Ovary (tissue), 9 donors: ENCODE results near the gene CACNA1A. TPM values are rescaled to one million over a fixed set of nuclear protein-coding genes. Genes with fewer than 3 reads are reported as not detected.

ENCODE experiments used
- DNase-seq, 5 donors: peaks; one replicate each; pipeline ENCODE4 v3.0.0-alpha.2; 2019 to 2020
- H3K27ac ChIP-seq, 2 donors: fragments of 200-600 bp; one replicate each; pipeline versions ENCODE4 v1.5.1 to v1.8.0; 2019 to 2022
- H3K27me3 ChIP-seq: fragments of 200-600 bp; one replicate; pipeline ENCODE4 v1.8.0; 2022
- H3K36me3 ChIP-seq: fragments of 200-600 bp; sonication (generic); one replicate; pipeline ENCODE4 v1.5.1; 2019
- H3K4me1 ChIP-seq: one replicate; pipeline ENCODE4 v1.8.1; 2013; ENCODE audit warnings: mild to moderate bottlenecking, moderate library complexity; ENCODE audit not compliant: insufficient read depth
- H3K4me3 ChIP-seq: fragments of 200-600 bp; sonication (generic); one replicate; pipeline ENCODE4 v1.5.1; 2017
- H3K9me3 ChIP-seq, 2 donors: fragments of 200-600 bp in 1 of 2; sonication (generic) in 1 of 2; one replicate each; pipeline versions ENCODE4 v1.5.1 to v1.8.1; 2013 to 2019; ENCODE audit warnings: mild to moderate bottlenecking in 1 of 2, moderate library complexity in 1 of 2
- EP300 ChIP-seq: sonication (generic); formaldehyde crosslinking; IDR thresholded peaks from one replicate; pipeline ENCODE4 v1.6.1; 2017; ENCODE audit warnings: antibody characterized with exemption
- POLR2A ChIP-seq: fragments of 450-650 bp; IDR thresholded peaks from one replicate; pipeline ENCODE4 v1.6.1; 2017; ENCODE audit warnings: antibody characterized with exemption, mild to moderate bottlenecking, moderate library complexity
- WGBS, 3 donors: extraction: QIAGEN DNeasy Blood & Tissue Kit in 1 of 3; methylation state at CpG; one replicate each; pipeline versions ENCODE4 v1.1.5 to v1.1.7; 2013 to 2017; 5-methylcytosine and 5-hydroxymethylcytosine counted together
- intact Hi-C, 4 donors: fragments of 100-400 bp; cut with DNase I; formaldehyde crosslinking; loops; one replicate each; pipeline versions ENCODE4 v1.11.0 to v1.15.1; 2022 to 2023
- polyA plus RNA-seq, 2 donors: library from polyadenylated mRNA; stranded (reverse); fragments of 200-250 nt in 1 of 2; fragments of 350-450 nt in 1 of 2; fragmentation: Illumina TruSeq in 1 of 2; extraction: RNeasy Lipid Tissue Mini Kit (QIAGEN cat#74804) in 1 of 2; gene quantifications; one replicate each; pipeline ENCODE4 v1.2.3, GENCODE V29; 2013 to 2014
- total RNA-seq, 7 donors: library from RNA; depleted of rRNA in 2 of 7; stranded (reverse); fragments of >200 nt in 2 of 7; fragmentation: NEBNext Ultra II Directional in 3 of 7; extraction: Animal tissue kit (Norgen Biotek cat#: 25700) in 3 of 7; gene quantifications; one replicate each; pipeline versions ENCODE4 v1.1.0 to v1.2.4, GENCODE V29; 2016 to 2023
- TF ChIP-seq, protein P1 (sequence below), 3 donors: fragments of 450-650 bp in 2 of 3; fragments of 200-600 bp in 1 of 3; IDR thresholded peaks; one replicate each; pipeline versions ENCODE4 v1.5.1 to v1.8.0; 2016 to 2022; ENCODE audit warnings: antibody characterized with exemption in 3 of 3, mild to moderate bottlenecking in 1 of 3
- donor health status: DM: no; HTN: no; CAD: no; lungs with moderate emphysema.
- donor health status: DM: no; HTN: no; CAD: no.
- donor health status: Bipolar disorder and iron deficiency.
- donor health status: DM: yes; HTN: yes; CAD: no.
- donor health status: DM: no; HTN: no; CAD: no.
- donor health status: DM: yes; HTN: yes; CAD: no.

Gene CACNA1A
- total and polyA plus RNA-seq, 9 donors, result 0.60 to 3.3 (median 1.6) TPM

DNA sequence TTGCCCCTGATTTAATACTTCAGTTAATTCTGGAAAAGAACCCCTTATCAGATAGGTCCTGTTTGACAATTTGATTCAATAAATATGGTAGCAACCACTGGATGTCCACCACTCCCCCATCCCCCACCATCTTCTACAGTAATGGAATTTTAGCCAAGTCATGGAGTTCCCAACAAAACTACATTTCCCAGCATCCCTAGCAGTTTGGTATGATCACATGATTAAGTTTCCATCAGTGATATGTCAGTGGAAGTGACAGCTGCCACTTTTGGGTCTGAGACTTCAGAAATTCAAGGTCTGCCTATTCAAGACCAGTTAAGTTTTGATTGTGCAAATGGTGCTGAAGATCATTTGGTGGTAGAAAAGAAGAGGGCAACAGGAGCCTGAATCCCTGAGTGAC is 85.5 kb downstream of the CACNA1A start:
- no peaks in the 10 kb centered on the region for H3K27me3 ChIP-seq
- no peak overlapping the region for H3K4me3 ChIP-seq
- H3K27ac ChIP-seq, result no peak overlapping the region
- no peaks in the 10 kb centered on the region for H3K36me3 ChIP-seq
- intact Hi-C loops, result no loop called here
- H3K4me1 ChIP-seq, result no peaks in the 10 kb centered on the region
- no peak for DNase-seq
- TF ChIP-seq, protein P1, sequence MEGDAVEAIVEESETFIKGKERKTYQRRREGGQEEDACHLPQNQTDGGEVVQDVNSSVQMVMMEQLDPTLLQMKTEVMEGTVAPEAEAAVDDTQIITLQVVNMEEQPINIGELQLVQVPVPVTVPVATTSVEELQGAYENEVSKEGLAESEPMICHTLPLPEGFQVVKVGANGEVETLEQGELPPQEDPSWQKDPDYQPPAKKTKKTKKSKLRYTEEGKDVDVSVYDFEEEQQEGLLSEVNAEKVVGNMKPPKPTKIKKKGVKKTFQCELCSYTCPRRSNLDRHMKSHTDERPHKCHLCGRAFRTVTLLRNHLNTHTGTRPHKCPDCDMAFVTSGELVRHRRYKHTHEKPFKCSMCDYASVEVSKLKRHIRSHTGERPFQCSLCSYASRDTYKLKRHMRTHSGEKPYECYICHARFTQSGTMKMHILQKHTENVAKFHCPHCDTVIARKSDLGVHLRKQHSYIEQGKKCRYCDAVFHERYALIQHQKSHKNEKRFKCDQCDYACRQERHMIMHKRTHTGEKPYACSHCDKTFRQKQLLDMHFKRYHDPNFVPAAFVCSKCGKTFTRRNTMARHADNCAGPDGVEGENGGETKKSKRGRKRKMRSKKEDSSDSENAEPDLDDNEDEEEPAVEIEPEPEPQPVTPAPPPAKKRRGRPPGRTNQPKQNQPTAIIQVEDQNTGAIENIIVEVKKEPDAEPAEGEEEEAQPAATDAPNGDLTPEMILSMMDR (IDR thresholded peaks at IDR 0.05), result no peak
- TF ChIP-seq EP300 (no peak), POLR2A (no peak)
- H3K9me3 ChIP-seq, result no peaks in the 10 kb centered on the region

DNA sequence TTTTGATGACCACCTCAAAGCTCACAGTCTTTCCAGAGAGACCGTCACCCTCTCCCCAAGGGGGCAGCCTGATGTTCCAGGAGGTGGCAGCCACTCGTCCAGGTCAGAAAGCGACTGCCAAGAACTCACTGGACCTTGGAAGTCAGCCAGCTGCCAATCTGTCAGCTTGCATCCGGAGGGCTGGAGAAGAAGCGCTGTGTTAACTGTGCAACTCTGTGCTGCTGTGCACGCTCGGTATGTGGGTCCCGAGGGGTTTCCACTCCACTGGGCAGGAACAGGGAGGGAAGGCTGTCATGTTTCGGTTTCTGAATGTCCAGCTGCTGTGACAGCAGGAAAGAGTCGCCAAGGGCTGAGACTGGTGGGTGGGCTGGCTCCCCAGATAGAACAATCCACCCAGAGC is 89.2 kb downstream of the CACNA1A start:
- Histone ChIP-seq H3K36me3 (no peaks in the 10 kb centered on the region), H3K27me3 (no peaks in the 10 kb centered on the region), H3K4me1 (no peaks in the 10 kb centered on the region), H3K9me3 (no peaks in the 10 kb centered on the region), H3K4me3 (no peak overlapping the region), H3K27ac (no peak overlapping the region)
- no peak for DNase-seq
- intact Hi-C loops, result no loop called here
- TF ChIP-seq POLR2A, result no peak
- TF ChIP-seq EP300, result no peak
- TF ChIP-seq, protein P1 (IDR thresholded peaks at IDR 0.05), result no peak
- 41 to 64% (median 48%) methylated on average over 10 of the region's 10 CpGs for WGBS, 3 donors

DNA sequence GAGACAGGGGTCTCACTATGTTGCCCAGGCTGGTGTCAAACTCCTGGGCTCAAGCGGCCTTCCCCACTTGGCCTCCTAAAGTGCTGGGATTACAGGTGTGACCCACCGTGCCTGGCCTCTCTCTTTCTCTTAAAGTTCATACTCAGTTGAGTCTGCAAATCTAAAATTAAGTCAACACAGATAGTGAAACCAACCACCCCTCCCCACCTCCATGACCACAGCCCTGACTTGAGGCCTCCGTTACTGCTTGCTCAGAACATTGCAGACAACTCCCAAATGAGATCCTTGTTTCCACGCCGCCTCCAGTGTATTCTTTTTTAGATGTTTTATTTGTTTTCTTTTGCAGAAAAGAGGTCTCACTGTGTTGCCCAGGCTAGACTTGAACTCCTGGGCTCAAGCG is 94.4 kb downstream of the CACNA1A start:
- DNase-seq, result no peak
- Histone ChIP-seq H3K4me1 (no peaks in the 10 kb centered on the region), H3K27ac (no peak overlapping the region), H3K36me3 (no peaks in the 10 kb centered on the region), H3K4me3 (no peak overlapping the region), H3K9me3 (no peaks in the 10 kb centered on the region), H3K27me3 (no peaks in the 10 kb centered on the region)
- TF ChIP-seq, protein P1 (IDR thresholded peaks at IDR 0.05), result no peak
- TF ChIP-seq EP300 (no peak), POLR2A (no peak)
- intact Hi-C loops, result no loop called here
- WGBS, 3 donors, result 83 to 89% (median 86%) methylated on average over 6 of the region's 6 CpGs

DNA sequence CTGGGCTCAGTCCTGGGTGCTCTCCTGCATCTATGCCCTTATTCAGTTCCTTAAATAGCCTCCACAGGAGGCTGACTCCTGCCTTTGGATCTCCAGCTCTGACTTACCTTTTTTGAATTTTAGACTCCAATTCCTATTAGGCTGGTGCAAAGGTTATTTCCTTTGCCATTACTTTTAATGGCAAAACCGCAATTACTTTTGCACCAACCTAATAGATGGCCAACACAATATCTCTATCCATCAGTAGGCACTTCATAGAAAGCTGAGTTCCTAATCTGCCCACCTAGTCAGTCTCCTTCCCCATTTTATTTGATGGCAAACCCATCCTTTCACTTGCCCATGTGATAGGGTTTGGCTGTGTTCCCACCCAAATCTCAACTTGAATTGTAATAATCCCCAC is 95.3 kb downstream of the CACNA1A start:
- H3K27me3 ChIP-seq, result no peaks in the 10 kb centered on the region
- H3K9me3 ChIP-seq, result no peaks in the 10 kb centered on the region
- no peaks in the 10 kb centered on the region for H3K36me3 ChIP-seq
- no peaks in the 10 kb centered on the region for H3K4me1 ChIP-seq
- DNase-seq, result no peak
- H3K4me3 ChIP-seq, result no peak overlapping the region
- no peak overlapping the region for H3K27ac ChIP-seq
- intact Hi-C loops, result no loop called here
- WGBS, 3 donors, result 59 to 77% (median 76%) methylated on average over 1 of the region's 1 CpG
- TF ChIP-seq, protein P1 (IDR thresholded peaks at IDR 0.05), result no peak
- TF ChIP-seq POLR2A (no peak), EP300 (no peak)
